ENCODE measurements around the gene LRRC23.
"Not testable (repeated sequence)": the region's sequence is repeated elsewhere in the genome, so short reads cannot be mapped to it uniquely, and the experiment has no call there.

Gene LRRC23

GRCh38 chr12:6867413-6868210 is 37.0 kb upstream of the LRRC23 start, which contains the start of gene TPI1:
Gene TPI1, plus strand, starts transcription at chr12:6867531. Its CDS starts 36 bp downstream, at chr12:6867567.
- peak; percentile 85 for DNase-seq
- Histone ChIP-seq H3K4me3 (ENCODE audit: low read depth, low read length) (peak within 1 kb of the TSS; percentile 92), H3K36me3 (peaks cover 82% of the 10 kb centered on the region), H3K9me3 (ENCODE audit: severe bottlenecking) (no peaks in the 10 kb centered on the region), H3K27ac (peak within 1 kb of the TSS; percentile 97), H3K27me3 (ENCODE audit: insufficient read depth, low read depth, severe bottlenecking) (no peaks in the 10 kb centered on the region)
- no peak for TF ChIP-seq CTCF (IDR thresholded peaks at IDR 0.05; ENCODE audit: low read depth, low read length)

GRCh38 chr12:6868211-6869048 is 36.2 kb upstream of the LRRC23 start:
- H3K9me3 ChIP-seq (ENCODE audit: severe bottlenecking): no peaks in the 10 kb centered on the region
- TF ChIP-seq CTCF (IDR thresholded peaks at IDR 0.05; ENCODE audit: low read depth, low read length): peak; percentile 29; the same call in 1 of the 2 replicates
- H3K27me3 ChIP-seq (ENCODE audit: insufficient read depth, low read depth, severe bottlenecking): no peaks in the 10 kb centered on the region
- DNase-seq: no peak
- H3K27ac ChIP-seq: peak overlapping the region; percentile 97
- H3K4me3 ChIP-seq (ENCODE audit: low read depth, low read length): peak overlapping the region; percentile 92
- H3K36me3 ChIP-seq: peaks cover 74% of the 10 kb centered on the region

- Histone ChIP-seq H3K27ac (peak overlapping the region; percentile 97), H3K4me3 (ENCODE audit: low read depth, low read length) (peak overlapping the region; percentile 92), H3K27me3 (ENCODE audit: insufficient read depth, low read depth, severe bottlenecking) (no peaks in the 10 kb centered on the region), H3K9me3 (ENCODE audit: severe bottlenecking) (no peaks in the 10 kb centered on the region), H3K36me3 (peaks cover 65% of the 10 kb centered on the region)
- peak; percentile 88 for TF ChIP-seq CTCF (IDR thresholded peaks at IDR 0.05; ENCODE audit: low read depth, low read length)
- DNase-seq: peak; percentile 87
Measured at GRCh38 chr12:6869049-6870021, 35.3 kb upstream of the LRRC23 start.

GRCh38 chr12:6870304-6870703 is 34.3 kb upstream of the LRRC23 start:
- H3K9me3 ChIP-seq (ENCODE audit: severe bottlenecking); H3K27ac ChIP-seq; H3K27me3 ChIP-seq (ENCODE audit: insufficient read depth, low read depth, severe bottlenecking); H3K4me3 ChIP-seq (ENCODE audit: low read depth, low read length); DNase-seq: not testable (repeated sequence)
- peaks cover 55% of the 10 kb centered on the region for H3K36me3 ChIP-seq

- H3K4me3 ChIP-seq (ENCODE audit: low read depth, low read length): no peak overlapping the region
Measured at GRCh38 chr12:6871052-6871957, 33.3 kb upstream of the LRRC23 start.

More at GRCh38 chr12:6871052-6871957, 33.3 kb upstream of the LRRC23 start:
- H3K36me3 ChIP-seq: peaks cover 50% of the 10 kb centered on the region
- no peak overlapping the region; the same call in none of the 2 replicates for H3K27ac ChIP-seq
- TF ChIP-seq CTCF (IDR thresholded peaks at IDR 0.05; ENCODE audit: low read depth, low read length): no peak
- no peaks in the 10 kb centered on the region for H3K9me3 ChIP-seq (ENCODE audit: severe bottlenecking)
- H3K27me3 ChIP-seq (ENCODE audit: insufficient read depth, low read depth, severe bottlenecking): no peaks in the 10 kb centered on the region
- DNase-seq: peak; percentile 37
